ENCODE measurements around the gene GMDS. TPM values are rescaled to one million over a fixed set of nuclear protein-coding genes. Genes with fewer than 3 reads are reported as not detected.

GMDS gene
- polyA plus RNA-seq, 1 donor (not counting 4 experiments of a cell fraction or from before 2014, with no cell fraction given) = 22.1 TPM

DNA sequence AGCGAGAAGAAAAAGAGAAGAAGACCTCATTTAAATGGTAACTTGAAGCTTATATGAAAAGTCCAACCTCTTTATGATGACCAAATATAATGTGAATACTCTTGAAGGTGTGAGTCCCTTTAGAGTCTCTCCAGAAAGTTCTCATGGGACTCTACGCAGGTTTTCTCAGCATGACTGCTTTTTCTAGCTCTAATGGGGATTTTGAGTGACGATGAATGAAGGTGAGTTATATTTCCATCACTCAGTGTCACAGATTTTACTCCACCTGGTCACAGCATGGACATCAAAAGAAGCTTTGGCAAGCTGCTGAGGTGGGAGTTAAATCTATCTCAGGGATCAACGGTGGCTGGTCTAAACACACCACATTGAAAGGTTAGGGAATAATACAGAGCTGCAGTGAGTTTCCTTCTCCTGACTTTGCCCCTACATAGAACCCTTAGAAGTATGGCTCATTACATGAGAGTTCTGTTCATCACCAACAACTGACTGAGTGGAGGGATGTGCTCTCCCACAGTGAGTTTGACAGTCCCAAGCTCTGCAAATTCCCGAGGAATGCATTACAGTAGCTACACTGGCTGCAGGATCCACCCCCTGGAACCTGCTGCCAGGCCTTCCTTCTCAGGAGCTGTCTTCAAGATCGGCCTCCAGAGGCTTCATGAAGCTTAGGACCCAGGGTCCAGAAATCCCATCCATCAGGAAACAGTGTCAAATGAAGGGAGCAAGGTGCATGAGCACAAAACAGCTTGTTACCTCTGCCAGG is 508.9 kb downstream of the GMDS start:
- Histone ChIP-seq H3K4me2 (ENCODE audit: control insufficient read depth, extremely low read depth, insufficient read depth, low read depth, low read length) (no peak overlapping the region), H3K4me1 (ENCODE audit: control insufficient read depth, extremely low read depth, insufficient read depth, low read length) (no peaks in the 10 kb centered on the region), H3K9me1 (ENCODE audit: control insufficient read depth, extremely low read depth, insufficient read depth, low read length) (no peaks in the 10 kb centered on the region), H3K9me3 (ENCODE audit: control insufficient read depth, low read depth, low read length) (no peaks in the 10 kb centered on the region), H4K20me1 (ENCODE audit: control insufficient read depth, extremely low read depth, insufficient read depth, low read length) (no peaks in the 10 kb centered on the region), H3K27me3 (ENCODE audit: control insufficient read depth, extremely low read depth, insufficient read depth, low read length) (no peaks in the 10 kb centered on the region), H3K4me3 (ENCODE audit: control insufficient read depth in 2 of 3, extremely low read depth in 1 of 3, insufficient read depth in 2 of 3, low read depth in 1 of 3, low read length in 3 of 3) (no peak overlapping the region), H3K9ac (ENCODE audit: control insufficient read depth, extremely low read depth, insufficient read depth, low read length) (no peak overlapping the region), H3K27ac (ENCODE audit: control insufficient read depth, insufficient read depth, low read length) (no peak overlapping the region), H3K79me2 (ENCODE audit: control insufficient read depth, insufficient read depth, low read length) (no peaks in the 10 kb centered on the region), H2AFZ (ENCODE audit: control insufficient read depth, low read length) (no peak overlapping the region), H3K36me3 (ENCODE audit: control insufficient read depth in 2 of 2, extremely low read depth in 1 of 2, insufficient read depth in 2 of 2, low read length in 2 of 2) (no peaks in the 10 kb centered on the region)
- FAIRE-seq (no peak), DNase-seq (ENCODE audit: low read depth, low spot score) (no peak)
- no peak for TF ChIP-seq EZH2 (IDR thresholded peaks at IDR 0.05; ENCODE audit: low read length)
- TF ChIP-seq, protein P1, sequence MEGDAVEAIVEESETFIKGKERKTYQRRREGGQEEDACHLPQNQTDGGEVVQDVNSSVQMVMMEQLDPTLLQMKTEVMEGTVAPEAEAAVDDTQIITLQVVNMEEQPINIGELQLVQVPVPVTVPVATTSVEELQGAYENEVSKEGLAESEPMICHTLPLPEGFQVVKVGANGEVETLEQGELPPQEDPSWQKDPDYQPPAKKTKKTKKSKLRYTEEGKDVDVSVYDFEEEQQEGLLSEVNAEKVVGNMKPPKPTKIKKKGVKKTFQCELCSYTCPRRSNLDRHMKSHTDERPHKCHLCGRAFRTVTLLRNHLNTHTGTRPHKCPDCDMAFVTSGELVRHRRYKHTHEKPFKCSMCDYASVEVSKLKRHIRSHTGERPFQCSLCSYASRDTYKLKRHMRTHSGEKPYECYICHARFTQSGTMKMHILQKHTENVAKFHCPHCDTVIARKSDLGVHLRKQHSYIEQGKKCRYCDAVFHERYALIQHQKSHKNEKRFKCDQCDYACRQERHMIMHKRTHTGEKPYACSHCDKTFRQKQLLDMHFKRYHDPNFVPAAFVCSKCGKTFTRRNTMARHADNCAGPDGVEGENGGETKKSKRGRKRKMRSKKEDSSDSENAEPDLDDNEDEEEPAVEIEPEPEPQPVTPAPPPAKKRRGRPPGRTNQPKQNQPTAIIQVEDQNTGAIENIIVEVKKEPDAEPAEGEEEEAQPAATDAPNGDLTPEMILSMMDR (optimal IDR thresholded peaks at IDR 0.05 in 1 of 3, IDR thresholded peaks at IDR 0.05 in 1 of 3, conservative IDR thresholded peaks at IDR 0.05 in 1 of 3; ENCODE audit: extremely low read depth in 1 of 3, insufficient read depth in 2 of 3, low read length in 3 of 3) = no peak
- dilution Hi-C loops (cut with MboI; ENCODE audit: extremely low pct_ligation_motif_present, low sequenced_read_pairs) = no loop called here

- dilution Hi-C loops (cut with MboI; ENCODE audit: extremely low pct_ligation_motif_present, low sequenced_read_pairs) = no loop called here
- Histone ChIP-seq H3K4me3 (ENCODE audit: control insufficient read depth in 2 of 3, extremely low read depth in 1 of 3, insufficient read depth in 2 of 3, low read depth in 1 of 3, low read length in 3 of 3) (no peak overlapping the region), H2AFZ (ENCODE audit: control insufficient read depth, low read length) (no peak overlapping the region), H4K20me1 (ENCODE audit: control insufficient read depth, extremely low read depth, insufficient read depth, low read length) (no peaks in the 10 kb centered on the region), H3K4me2 (ENCODE audit: control insufficient read depth, extremely low read depth, insufficient read depth, low read depth, low read length) (no peak overlapping the region), H3K79me2 (ENCODE audit: control insufficient read depth, insufficient read depth, low read length) (no peaks in the 10 kb centered on the region), H3K4me1 (ENCODE audit: control insufficient read depth, extremely low read depth, insufficient read depth, low read length) (no peaks in the 10 kb centered on the region), H3K36me3 (ENCODE audit: control insufficient read depth in 2 of 2, extremely low read depth in 1 of 2, insufficient read depth in 2 of 2, low read length in 2 of 2) (no peaks in the 10 kb centered on the region), H3K9me1 (ENCODE audit: control insufficient read depth, extremely low read depth, insufficient read depth, low read length) (no peaks in the 10 kb centered on the region), H3K9ac (ENCODE audit: control insufficient read depth, extremely low read depth, insufficient read depth, low read length) (no peak overlapping the region), H3K27me3 (ENCODE audit: control insufficient read depth, extremely low read depth, insufficient read depth, low read length) (no peaks in the 10 kb centered on the region), H3K9me3 (ENCODE audit: control insufficient read depth, low read depth, low read length) (no peaks in the 10 kb centered on the region), H3K27ac (ENCODE audit: control insufficient read depth, insufficient read depth, low read length) (no peak overlapping the region)
- TF ChIP-seq EZH2 (IDR thresholded peaks at IDR 0.05; ENCODE audit: low read length) = no peak
- TF ChIP-seq, protein P1 (optimal IDR thresholded peaks at IDR 0.05 in 1 of 3, IDR thresholded peaks at IDR 0.05 in 1 of 3, conservative IDR thresholded peaks at IDR 0.05 in 1 of 3; ENCODE audit: extremely low read depth in 1 of 3, insufficient read depth in 2 of 3, low read length in 3 of 3) = no peak
- no peak for FAIRE-seq
- no peak for DNase-seq (ENCODE audit: low read depth, low spot score)
Measured at GRCh38 chr6:1735239-1735803, 510.1 kb downstream of the GMDS start.

Data from keratinocyte (primary cell).